HUDEP-2 (cell line): ENCODE results near the gene HLA-A.

ENCODE experiments used
- DNase-seq, 76 experiments: peaks; one replicate each; lab custom pipeline; 2025; ENCODE audit not compliant: unreplicated experiment in 76 of 76; lab: John Stamatoyannopoulos, UW

Gene HLA-A

DNA sequence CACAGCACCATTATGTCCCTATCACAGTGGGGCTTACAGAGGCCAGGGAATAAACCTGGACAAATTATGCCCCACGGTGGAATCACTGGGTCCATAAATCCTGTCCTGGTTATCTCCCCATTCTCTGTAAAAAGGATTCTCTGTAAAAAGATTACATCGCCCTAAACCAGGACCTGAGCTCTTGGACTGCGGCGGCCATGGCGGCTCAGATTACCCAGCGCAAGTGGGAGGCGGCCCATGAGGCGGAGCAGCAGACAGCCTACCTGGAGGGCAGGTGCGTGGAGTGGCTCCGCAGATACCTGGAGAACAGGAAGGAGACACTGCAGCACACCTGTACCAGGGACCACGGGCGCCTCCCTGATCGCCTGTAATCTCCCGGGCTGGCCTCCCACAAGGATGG, 8.4 kb upstream of the HLA-A start:
- DNase-seq: no peak

DNA sequence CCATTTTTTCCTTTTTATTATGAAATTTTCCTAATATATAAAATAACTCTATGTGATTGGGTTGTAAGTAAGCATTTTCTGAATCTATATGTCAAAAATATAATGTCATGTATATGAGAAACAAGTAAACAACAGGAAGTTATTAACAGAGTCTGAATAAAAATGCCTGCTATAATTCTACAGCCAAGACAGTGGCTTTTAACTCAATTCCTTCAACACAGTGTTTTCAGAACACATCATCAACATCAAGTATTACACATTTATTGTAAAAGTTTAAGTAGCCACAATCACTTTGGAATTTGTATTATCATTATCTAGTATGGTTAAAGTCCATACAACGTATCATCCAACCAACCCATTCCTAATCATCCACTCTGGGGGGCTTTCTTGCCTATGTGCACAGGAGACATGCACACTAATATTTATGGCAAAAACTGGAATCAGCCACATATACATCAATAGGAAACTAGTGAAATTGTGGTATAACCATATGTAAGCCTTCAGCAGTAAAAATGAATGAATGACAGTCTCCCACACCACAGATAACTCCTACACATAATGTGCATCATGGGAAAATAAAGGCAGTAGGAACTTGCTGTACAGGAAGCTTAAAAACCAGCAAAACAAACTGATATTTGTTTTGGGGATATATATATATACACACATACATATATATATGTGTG, 6.9 kb upstream of the HLA-A start:
- DNase-seq: no peak

DNA sequence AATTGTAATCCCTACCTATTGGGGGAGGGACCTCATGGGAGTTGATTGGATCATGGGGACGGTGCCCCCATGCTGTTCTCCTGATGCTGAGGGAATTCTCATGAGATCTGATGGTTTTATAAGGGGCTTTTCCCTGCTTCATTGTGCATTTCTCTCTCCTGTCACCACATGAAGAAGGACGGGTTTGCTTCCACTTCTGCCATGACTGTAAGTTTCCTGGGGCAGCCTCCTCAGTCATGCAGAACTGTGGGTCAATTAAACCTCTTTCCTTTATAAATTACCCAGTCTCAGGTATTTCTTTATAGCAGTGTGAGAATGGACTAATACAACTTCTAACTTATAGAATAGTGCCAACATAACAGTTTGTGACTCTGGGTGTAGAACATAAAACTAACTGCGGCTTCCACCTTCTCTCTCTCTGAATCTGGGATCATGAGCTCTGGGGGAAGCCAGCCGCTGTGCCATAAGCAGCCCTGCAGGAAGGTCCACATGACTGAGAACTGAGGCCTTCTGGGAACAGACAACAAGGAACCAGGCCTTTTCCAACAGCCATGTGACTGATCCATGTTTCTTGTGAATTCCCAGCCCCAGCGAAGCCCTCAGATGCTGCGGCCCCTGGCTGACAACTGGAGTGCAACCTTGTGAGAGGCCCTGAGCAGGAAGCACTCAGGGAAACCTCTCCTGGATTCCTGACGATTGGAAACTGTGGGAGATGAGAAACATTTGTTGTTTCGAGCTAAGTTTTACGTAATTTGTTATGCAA, 3.4 kb upstream of the HLA-A start:
- DNase-seq: no peak

DNA sequence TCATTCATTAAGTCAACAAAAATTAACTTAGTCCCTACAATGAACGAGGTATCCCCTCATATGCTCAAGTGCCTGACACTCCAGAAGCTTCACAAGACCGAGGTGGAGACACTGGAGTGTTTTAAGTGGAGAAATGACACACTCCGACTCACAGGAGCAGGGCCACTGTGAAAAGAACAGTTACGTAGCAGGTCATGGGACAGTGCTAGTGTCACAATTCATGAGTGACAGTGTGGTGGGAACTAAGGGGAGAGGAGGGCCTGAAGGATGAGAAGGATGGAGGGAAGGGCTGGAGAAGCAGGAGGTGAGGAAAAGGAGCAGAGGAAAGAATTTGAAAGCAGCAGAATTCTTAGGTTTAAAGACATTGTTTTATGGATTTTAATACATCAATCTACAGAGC, 1.3 kb upstream of the HLA-A start:
- no peak for DNase-seq

DNA sequence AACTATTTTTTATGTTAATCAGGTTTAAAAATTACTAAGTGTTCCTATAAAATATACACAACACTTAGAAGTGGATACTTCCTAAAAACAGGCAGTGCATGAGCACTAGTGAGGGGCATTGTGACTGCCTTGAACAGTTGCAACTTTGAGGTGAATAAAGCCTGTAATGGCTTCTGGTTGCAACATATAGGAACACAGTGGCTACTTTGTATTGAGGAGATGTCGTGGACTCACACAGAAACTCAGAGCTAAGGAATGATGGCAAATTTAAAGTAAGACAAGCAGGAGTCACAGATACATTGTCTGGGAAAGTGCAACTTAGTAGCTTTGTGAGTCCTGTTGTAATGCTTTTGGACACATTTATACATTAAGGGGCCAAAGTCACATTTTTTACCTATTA, 861 bp upstream of the HLA-A start:
- DNase-seq: no peak

DNA sequence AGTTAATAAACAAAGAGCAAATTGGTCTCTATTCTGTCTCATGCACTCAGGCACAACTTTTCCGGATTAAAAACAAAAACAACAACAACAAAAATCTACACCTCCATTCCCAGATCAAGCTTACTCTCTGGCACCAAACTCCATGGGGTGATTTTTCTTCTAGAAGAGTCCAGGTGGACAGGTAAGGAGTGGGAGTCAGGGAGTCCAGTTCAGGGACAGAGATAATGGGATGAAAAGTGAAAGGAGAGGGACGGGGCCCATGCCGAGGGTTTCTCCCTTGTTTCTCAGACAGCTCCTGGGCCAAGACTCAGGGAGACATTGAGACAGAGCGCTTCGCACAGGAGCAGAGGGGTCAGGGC, 437 bp upstream of the HLA-A start:
- DNase-seq: peak in 1 of 76 experiments; percentile 51

DNA sequence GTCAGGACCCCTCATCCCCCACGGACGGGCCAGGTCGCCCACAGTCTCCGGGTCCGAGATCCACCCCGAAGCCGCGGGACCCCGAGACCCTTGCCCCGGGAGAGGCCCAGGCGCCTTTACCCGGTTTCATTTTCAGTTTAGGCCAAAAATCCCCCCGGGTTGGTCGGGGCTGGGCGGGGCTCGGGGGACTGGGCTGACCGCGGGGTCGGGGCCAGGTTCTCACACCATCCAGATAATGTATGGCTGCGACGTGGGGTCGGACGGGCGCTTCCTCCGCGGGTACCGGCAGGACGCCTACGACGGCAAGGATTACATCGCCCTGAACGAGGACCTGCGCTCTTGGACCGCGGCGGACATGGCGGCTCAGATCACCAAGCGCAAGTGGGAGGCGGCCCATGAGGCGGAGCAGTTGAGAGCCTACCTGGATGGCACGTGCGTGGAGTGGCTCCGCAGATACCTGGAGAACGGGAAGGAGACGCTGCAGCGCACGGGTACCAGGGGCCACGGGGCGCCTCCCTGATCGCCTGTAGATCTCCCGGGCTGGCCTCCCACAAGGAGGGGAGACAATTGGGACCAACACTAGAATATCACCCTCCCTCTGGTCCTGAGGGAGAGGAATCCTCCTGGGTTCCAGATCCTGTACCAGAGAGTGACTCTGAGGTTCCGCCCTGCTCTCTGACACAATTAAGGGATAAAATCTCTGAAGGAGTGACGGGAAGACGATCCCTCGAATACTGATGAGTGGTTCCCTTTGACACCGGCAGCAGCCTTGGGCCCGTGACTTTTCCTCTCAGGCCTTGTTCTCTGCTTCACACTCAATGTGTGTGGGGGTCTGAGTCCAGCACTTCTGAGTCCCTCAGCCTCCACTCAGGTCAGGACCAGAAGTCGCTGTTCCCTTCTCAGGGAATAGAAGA, 978 bp downstream of the HLA-A start:
- no peak for DNase-seq

DNA sequence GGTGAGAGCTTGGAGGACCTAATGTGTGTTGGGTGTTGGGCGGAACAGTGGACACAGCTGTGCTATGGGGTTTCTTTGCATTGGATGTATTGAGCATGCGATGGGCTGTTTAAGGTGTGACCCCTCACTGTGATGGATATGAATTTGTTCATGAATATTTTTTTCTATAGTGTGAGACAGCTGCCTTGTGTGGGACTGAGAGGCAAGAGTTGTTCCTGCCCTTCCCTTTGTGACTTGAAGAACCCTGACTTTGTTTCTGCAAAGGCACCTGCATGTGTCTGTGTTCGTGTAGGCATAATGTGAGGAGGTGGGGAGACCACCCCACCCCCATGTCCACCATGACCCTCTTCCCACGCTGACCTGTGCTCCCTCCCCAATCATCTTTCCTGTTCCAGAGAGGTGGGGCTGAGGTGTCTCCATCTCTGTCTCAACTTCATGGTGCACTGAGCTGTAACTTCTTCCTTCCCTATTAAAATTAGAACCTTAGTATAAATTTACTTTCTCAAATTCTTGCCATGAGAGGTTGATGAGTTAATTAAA, 3.0 kb downstream of the HLA-A start:
- no peak for DNase-seq

DNA sequence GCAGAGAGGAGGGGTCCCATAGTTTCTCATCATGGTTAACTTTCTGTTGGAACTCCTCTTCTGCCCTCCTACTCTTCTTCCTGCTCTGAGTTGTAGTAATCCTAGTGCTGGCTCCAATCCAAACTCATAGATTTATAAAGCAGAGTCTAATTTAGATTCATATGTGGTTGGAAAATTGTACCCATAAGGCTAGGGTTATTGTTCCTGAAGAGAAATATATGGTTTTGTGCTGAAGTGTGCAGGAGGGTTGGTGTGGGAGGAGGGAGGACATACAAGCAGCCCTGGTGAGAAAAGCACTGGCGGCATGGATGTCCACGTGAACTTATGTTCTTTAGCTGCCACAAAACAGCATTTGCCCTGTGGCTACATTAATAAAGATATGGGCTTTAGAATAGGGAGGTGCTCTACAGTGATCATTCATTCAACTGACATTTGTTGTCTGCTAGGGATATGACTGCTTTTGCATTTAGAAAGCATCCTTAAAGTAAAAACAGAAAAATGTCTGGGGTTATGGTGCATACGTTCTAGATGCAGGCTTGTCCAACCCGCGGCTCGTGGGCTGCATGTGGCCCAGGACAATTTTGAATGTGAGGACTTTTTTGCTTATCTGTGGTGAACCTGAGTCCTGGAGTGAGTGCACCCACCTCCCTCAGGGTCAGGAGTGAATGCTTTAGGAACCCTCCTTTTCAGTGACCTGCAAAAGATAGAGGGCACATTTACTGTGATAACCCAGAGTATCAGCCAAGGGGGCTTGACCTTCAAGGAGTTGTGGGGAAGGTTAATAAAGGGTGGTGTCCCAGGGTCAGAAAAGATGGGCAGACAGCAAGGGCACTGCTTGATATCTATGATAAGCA, 4.1 kb downstream of the HLA-A start:
- DNase-seq: no peak

DNA sequence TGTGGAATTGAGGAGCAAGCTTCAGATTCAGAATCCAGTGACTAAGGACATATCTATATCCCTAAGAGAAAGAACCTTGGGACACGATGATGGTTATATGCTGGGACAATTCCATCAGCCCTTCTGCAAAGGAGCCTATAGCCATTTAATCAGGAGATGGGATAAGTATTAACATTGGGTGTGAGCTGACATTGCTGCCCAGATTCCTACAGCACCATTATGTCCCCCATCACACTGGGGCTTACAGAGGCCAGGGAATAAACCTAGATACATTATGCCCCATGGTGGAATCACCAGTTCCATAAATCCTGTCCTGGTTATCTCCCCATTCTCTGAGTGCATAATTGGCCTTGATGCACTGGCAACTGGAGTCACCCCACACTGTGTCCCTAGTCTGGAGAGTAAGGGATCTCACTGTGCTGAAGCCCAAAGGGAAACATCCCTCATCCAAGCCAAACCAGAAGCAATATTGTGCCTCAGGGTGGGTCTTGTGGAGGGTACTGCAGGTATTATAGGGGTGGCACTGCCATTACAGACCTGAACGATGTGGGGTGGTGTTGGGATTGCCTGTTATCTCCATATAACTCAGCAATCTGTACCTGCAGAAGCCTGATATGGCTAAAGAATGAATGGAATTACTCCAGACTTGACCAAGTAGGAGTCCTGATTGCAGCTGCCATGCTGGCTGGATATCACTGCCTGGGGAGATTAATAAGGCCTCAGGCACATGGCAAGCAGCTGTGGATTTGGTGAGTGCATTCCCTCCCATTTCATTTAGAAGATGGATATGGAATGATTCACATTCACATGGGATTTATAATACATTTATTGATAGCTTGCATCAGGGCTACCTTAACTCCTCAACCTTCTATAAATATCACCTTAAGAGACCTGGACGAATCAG, 5.0 kb downstream of the HLA-A start:
- no peak for DNase-seq

DNA sequence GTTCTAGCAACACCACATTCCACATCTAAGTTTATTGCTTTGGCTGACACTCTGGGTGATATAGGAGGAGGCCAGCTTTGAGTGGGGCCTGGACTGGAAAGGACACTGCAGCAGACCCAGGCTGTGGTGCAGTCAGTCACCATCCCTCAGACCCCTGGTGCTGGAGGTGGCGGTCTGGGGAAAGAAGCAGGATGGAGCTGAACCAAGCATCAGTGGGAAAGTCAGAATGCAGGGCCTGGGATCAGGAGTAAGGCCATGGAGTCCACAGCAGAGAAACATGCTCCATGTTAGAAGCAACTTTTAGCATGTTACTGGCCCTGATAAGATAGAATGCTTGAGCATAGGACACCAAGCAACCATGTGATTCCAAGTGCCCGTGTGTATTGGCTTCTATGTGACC, 5.9 kb downstream of the HLA-A start:
- DNase-seq: no peak

DNA sequence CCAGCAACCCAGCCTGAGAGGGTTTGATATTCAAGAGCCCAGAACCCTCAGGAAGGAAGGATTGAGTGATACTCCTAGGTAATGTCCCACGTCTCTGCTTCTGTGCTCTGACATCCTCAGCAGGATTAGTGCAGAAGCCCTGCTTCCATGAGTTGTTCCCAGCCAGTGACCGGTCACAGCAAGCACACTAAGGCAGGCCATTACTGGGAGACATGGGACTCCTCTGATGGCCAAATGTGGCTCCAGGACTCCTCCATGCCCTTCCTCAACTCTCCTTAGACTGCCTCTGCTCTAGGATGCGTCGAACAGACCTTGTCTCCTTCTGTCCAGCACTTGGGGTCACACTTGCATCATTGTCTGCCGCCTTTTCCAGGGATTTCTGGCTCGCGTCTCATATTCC, 7.6 kb downstream of the HLA-A start:
- DNase-seq: no peak

DNA sequence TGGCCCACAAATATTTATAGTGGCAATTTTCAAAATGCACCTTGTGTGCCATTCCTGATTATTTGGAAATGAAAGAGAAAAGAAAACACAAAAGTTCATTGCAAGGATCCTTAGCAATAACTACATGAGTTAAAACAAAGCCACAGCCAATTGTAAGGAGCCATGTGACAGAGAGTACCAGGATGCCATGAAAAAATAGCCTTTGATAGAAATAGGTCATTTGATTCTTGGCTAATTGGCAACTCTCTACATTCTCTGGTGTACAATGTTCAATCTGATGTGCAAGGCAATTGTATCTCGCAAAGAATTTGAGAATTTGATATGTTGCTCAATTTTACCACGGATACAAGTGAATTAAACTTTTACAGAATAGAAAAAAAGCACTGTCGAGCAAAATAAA, 9.6 kb downstream of the HLA-A start:
- no peak for DNase-seq

DNA sequence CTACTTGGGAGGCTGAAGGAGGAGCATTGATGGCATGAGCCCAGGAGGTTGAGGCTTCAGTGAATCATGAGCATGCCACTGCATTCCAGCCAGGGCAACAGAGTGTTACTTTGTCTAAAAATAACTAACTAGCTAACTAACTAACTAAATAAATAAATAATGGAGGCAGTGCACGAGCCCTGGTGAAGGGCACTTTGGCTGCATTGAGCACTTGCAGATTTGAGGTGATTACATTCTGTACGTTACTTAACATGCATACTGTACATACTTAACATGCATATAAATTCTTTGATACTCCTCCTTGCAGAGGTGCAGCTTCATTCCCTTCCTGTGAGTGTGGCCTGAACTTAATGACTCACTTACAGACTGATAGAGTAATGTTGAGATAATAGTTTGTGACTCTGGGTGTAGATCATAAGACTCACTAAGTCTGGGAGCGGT, 10.7 kb downstream of the HLA-A start:
- DNase-seq: no peak

DNA sequence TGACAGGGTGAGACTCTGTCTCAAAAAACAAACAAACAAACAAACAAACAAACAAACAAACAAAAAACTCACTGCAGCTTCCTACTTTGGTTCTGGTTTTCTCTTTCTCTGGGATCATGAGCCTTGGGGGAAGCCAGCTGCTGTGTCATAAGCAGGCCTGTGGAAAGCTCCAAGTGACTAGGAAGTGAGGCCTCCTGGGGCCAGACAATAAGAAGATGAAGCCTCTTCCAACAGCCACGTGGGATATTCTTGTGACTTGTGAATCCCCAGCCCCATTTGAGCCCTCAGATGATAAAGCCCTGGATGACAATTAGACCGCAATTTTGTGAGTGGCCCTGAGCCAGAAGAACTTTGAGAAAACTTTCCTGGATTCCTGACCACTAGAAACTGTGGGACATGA, 11.4 kb downstream of the HLA-A start:
- DNase-seq: no peak

DNA sequence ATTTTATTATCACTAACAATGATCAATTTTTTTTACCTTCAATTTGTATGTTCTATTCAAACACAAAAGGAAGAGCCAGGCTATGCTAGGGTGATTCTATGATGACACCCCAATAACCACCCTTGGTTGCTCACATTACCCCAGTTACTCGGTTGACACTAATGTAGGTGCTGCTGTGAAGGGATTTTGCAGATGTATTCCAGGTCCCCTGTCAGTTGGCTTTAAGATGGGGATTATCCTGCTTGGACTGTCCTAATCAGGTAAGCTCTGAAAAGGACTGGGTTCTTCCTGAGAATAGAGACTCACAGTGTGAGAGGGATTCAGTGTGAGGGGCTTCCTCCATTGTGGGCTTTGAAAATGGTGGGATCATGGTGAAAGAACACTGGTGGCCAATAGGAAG, 11.9 kb downstream of the HLA-A start:
- DNase-seq: no peak

DNA sequence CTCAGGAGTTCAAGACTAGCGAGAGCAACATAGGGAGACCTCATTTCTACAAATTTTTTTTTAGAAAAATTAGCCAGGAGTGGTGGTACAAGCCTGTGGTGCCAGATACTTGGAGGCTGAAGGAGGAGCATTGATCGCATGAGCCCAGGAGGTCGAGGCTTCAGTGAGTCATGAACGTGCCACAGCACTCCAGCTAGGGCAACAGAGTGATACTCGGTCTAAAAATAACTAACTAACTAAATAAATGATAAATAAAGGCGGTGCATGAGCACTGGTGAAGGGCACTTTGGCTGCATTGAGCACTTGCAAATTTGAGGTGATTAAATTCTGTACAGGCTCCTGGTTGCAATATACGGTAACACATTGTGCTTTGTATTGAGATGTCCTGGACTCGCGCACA, 13.5 kb downstream of the HLA-A start:
- no peak for DNase-seq

DNA sequence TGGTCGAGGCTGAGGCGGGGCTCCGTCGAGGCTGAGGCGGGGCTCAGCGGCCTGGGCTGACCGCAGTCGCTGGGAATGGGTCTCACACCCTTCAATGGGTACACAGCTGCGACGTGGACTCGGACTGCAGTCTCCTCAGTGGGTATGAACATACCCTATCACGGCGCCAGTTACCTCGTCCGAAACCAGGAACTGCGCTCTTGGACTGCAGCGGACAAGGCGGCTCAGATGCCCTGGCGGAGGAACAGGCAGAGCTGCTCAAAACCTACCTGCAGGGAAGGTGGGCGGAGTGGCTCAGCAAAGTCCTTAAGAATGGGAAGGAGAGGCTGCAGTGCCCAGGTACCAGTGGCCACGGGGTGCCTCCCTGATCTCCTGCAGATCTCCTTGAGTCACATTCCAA, 14.2 kb downstream of the HLA-A start:
- DNase-seq: no peak

DNA sequence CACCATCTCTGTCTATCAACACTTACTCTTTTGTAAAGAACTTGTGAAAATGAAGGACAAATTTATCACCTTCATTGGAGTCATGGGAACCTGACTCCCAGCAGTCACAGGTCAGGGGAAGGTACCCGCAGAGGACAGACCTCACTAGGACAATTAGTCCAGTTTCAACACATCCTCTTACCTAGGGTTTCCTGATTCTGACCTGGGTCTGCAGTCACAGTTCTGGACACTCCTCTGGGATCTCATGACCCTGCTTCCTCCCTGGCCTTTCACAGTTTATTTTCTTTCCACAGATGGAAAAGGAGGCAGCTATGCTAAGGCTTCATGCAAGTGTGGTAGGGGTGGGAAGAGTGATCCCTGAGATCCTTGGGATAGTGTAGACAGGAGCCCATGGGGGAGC, 15.7 kb downstream of the HLA-A start:
- no peak for DNase-seq
